Measurements from ENCODE around the gene BRSK1.
A peak's percentile ranks its signal among the peaks of the same experiment; 100 is the strongest.

The BRSK1 gene

DNA sequence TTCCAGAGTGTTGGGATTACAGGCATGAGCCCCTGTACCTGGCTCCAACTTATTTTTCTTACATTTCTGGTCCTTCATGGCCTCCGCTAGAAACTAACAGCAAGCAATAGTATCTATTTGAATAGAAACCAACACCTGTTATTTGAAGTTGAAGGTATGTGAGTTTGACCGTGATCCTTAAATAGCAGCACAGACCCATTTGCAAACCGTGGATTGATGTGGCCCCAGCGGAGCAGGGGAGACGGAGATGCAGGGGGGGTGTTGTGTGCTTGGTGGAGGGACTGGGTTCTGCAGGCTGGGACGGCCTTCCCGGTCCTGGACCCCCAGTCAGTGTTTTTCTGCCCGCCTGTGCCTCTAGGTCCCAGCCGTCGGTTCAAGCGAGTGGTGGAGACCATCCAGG is 24.5 kb downstream of the BRSK1 start:
- Histone ChIP-seq H3K36me3 (peaks cover 27 to 73% (median 42%) of the 10 kb centered on the region in 11 experiments), H3K4me2 (no peak overlapping the region)

GRCh38 chr19:55309448-55309847 is 25.7 kb downstream of the BRSK1 start:
- peaks cover 0 to 26% (median 0%) of the 10 kb centered on the region in 11 experiments; a peak in 5 of 22 replicates for H4K20me1 ChIP-seq
- no peak overlapping the region for H3K9ac ChIP-seq
- H3K27ac ChIP-seq: no peak overlapping the region
- peaks cover 15 to 42% (median 22%) of the 10 kb centered on the region in 10 experiments for H3K4me1 ChIP-seq
- peaks cover 32 to 61% (median 52%) of the 10 kb centered on the region in 11 experiments; a peak in 21 of 22 replicates for H3K36me3 ChIP-seq
- peaks cover 0 to 9% (median 0%) of the 10 kb centered on the region in 11 experiments; a peak in 2 of 22 replicates for H3K9me3 ChIP-seq (replicated peaks in 1 of 11)
- no peak overlapping the region for H3K4me3 ChIP-seq
- H3K4me2 ChIP-seq: peak overlapping the region in 7 of 11 experiments; percentile 9 to 38 (median 28); a peak in 9 of 22 replicates
- no peaks in the 10 kb centered on the region for H3K27me3 ChIP-seq
- no peak for TF ChIP-seq Cebpa-rat (IDR thresholded peaks at IDR 0.05)

More for the DNA sequence above, 24.5 kb downstream of the BRSK1 start:
- H3K4me3 ChIP-seq: no peak overlapping the region
- no peak overlapping the region for H3K27ac ChIP-seq
- no peak overlapping the region for H3K9ac ChIP-seq
- TF ChIP-seq Cebpa-rat (IDR thresholded peaks at IDR 0.05): no peak
- H3K9me3 ChIP-seq (replicated peaks in 1 of 11): peaks cover 0 to 9% (median 0%) of the 10 kb centered on the region in 11 experiments; a peak in 2 of 22 replicates
- H3K27me3 ChIP-seq: no peaks in the 10 kb centered on the region
- peaks cover 16 to 42% (median 27%) of the 10 kb centered on the region in 10 experiments for H3K4me1 ChIP-seq
- H4K20me1 ChIP-seq: peaks cover 0 to 14% (median 0%) of the 10 kb centered on the region in 11 experiments; a peak in 5 of 22 replicates

GRCh38 chr19:55310498-55310897 is 26.7 kb downstream of the BRSK1 start:
- H3K27me3 ChIP-seq: no peaks in the 10 kb centered on the region
- no peak overlapping the region for H3K9ac ChIP-seq
- H3K4me3 ChIP-seq: no peak overlapping the region
- H3K27ac ChIP-seq: no peak overlapping the region; a peak in 1 of 22 replicates
- H3K9me3 ChIP-seq (replicated peaks in 1 of 11): peaks cover 0 to 9% (median 0%) of the 10 kb centered on the region in 11 experiments; a peak in 2 of 22 replicates
- no peak for TF ChIP-seq Cebpa-rat (IDR thresholded peaks at IDR 0.05)
- peaks cover 13 to 32% (median 18%) of the 10 kb centered on the region in 10 experiments for H3K4me1 ChIP-seq
- peaks cover 22 to 62% (median 48%) of the 10 kb centered on the region in 11 experiments; a peak in 21 of 22 replicates for H3K36me3 ChIP-seq
- peak overlapping the region in 7 of 11 experiments; percentile 9 to 38 (median 28); a peak in 11 of 22 replicates for H3K4me2 ChIP-seq
- H4K20me1 ChIP-seq: peaks cover 0 to 28% (median 0%) of the 10 kb centered on the region in 11 experiments; a peak in 5 of 22 replicates

DNA sequence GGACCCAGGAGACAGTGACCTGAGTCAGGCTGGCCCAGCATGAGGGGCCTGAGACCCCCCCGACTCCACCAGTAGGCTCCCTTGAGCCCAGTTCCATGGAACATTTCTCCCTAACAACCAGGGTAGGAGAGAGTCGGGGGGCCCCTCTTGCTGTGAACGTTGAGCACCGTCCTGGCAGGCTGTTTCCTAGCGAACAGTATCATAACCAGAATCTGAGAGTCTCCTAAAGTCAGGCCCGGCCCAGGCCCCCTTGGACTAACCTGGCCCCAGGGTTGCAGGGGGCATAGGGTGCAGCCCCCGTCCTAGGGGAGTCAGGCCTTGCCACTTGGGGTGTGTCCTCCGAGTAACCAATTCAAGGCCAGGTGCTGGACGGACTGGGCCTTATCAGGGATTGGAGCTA is 27.6 kb downstream of the BRSK1 start:
- H3K4me3 ChIP-seq: no peak overlapping the region
- peaks cover 0 to 34% (median 0%) of the 10 kb centered on the region in 11 experiments; a peak in 5 of 22 replicates for H4K20me1 ChIP-seq
- H3K9ac ChIP-seq: no peak overlapping the region; a peak in 1 of 22 replicates
- H3K36me3 ChIP-seq: peaks cover 14 to 65% (median 42%) of the 10 kb centered on the region in 11 experiments; a peak in 21 of 22 replicates
- H3K4me1 ChIP-seq: peaks cover 4 to 24% (median 16%) of the 10 kb centered on the region in 10 experiments; a peak in 18 of 20 replicates
- H3K27me3 ChIP-seq: no peaks in the 10 kb centered on the region
- no peak for TF ChIP-seq Cebpa-rat (IDR thresholded peaks at IDR 0.05)
- peaks cover 0 to 9% (median 0%) of the 10 kb centered on the region in 11 experiments; a peak in 2 of 22 replicates for H3K9me3 ChIP-seq (replicated peaks in 1 of 11)
- H3K27ac ChIP-seq: no peak overlapping the region
- no peak overlapping the region for H3K4me2 ChIP-seq

- Histone ChIP-seq H3K4me3 (no peak overlapping the region), H3K27me3 (no peaks in the 10 kb centered on the region), H3K36me3 (peaks cover 10 to 68% (median 40%) of the 10 kb centered on the region in 11 experiments; a peak in 21 of 22 replicates), H4K20me1 (peaks cover 0 to 38% (median 0%) of the 10 kb centered on the region in 11 experiments; a peak in 5 of 22 replicates), H3K9ac (no peak overlapping the region), H3K4me1 (peaks cover 0 to 24% (median 14%) of the 10 kb centered on the region in 10 experiments; a peak in 16 of 20 replicates), H3K4me2 (no peak overlapping the region), H3K9me3 (replicated peaks in 1 of 11) (peaks cover 0 to 9% (median 0%) of the 10 kb centered on the region in 11 experiments; a peak in 2 of 22 replicates), H3K27ac (no peak overlapping the region)
- TF ChIP-seq Cebpa-rat (IDR thresholded peaks at IDR 0.05): no peak
Measured at GRCh38 chr19:55311797-55312196, 28.0 kb downstream of the BRSK1 start.

DNA sequence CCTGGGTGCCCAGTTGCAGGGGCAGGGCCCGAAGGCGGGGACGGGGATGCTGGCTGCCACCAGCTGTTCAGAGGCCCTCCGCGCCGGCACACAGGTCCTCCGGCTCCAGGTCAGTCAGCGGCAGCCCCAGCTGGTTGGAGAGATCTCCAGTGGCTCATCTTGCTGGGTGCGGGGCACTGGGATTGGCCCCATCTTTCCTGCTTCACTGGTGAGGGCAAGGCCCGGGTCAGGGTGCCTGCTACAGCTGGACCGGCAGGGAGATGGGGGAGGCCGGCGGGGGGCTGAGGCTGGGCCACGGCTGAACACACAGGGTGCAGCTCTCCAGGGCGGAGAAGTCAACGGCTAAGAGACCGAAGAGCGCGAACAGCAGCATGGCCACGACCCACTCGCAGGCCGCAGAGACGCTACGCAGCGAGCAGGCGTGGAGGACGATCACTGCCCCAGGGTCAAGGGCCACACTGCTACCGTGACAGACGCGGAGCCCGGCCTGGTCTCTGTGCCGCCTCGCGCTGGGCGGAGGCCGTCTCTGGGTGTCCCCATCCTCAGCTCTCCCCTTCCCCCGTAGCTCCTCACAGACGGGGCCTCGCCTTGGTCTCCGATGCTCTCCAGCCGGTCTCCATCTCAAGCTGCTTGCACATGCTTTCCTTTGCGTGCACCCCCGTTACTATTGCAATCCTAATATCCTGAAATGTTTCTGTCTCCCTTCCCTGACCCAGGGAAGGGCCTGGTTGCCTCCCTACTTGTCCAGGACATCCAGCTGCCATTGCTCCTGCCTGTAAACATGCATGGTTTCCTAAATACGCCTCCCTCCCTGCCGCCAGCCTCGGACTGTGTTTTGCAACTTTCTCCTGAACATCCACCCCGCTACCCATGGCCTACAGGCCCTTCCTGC is 29.1 kb downstream of the BRSK1 start:
- H4K20me1 ChIP-seq: peaks cover 0 to 40% (median 0%) of the 10 kb centered on the region in 11 experiments; a peak in 5 of 22 replicates
- H3K36me3 ChIP-seq: peaks cover 2 to 74% (median 31%) of the 10 kb centered on the region in 11 experiments; a peak in 17 of 22 replicates
- no peak overlapping the region for H3K4me2 ChIP-seq
- H3K27me3 ChIP-seq: no peaks in the 10 kb centered on the region
- peaks cover 0 to 24% (median 13%) of the 10 kb centered on the region in 10 experiments; a peak in 14 of 20 replicates for H3K4me1 ChIP-seq
- no peak overlapping the region; a peak in 1 of 22 replicates for H3K27ac ChIP-seq
- H3K9me3 ChIP-seq (replicated peaks in 1 of 11): peaks cover 0 to 9% (median 0%) of the 10 kb centered on the region in 11 experiments; a peak in 2 of 22 replicates
- no peak for TF ChIP-seq Cebpa-rat (IDR thresholded peaks at IDR 0.05)
- H3K9ac ChIP-seq: 0 out of 22 replicates have a peak overlapping the region, but pooled peaks of 1 of the 11 experiments have one; percentile 11
- no peak overlapping the region for H3K4me3 ChIP-seq

DNA sequence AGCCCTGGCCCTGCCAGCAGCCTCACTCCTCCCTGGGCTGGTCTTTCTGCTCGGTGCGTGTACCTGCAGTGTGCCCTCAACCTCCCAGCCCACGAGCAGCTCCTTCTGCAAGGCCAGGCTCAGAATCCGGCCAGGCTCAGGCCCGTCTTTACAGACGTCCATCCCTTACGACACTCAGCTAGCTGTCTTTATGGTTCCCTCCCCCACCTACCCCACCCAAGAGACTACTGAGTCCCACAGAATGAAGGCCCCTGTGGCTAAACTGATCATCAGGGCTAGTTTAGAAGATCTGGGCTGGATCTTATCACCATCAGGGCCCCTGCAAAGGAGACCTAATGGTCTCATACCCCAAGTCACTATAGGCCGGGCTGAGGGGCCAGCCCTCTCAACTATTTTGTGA is 30.6 kb downstream of the BRSK1 start:
- H3K27me3 ChIP-seq: no peaks in the 10 kb centered on the region
- H3K4me1 ChIP-seq: peaks cover 0 to 20% (median 12%) of the 10 kb centered on the region in 10 experiments; a peak in 14 of 20 replicates
- H3K9ac ChIP-seq: peak overlapping the region in 2 of 11 experiments; percentile 4 to 12; a peak in 2 of 22 replicates
- no peak overlapping the region for H3K4me2 ChIP-seq
- peaks cover 0 to 40% (median 0%) of the 10 kb centered on the region in 11 experiments; a peak in 5 of 22 replicates for H4K20me1 ChIP-seq
- H3K27ac ChIP-seq: no peak overlapping the region
- no peak for TF ChIP-seq Cebpa-rat (IDR thresholded peaks at IDR 0.05)
- peaks cover 0 to 79% (median 20%) of the 10 kb centered on the region in 11 experiments; a peak in 15 of 22 replicates for H3K36me3 ChIP-seq
- H3K9me3 ChIP-seq (replicated peaks in 1 of 11): peaks cover 0 to 4% (median 0%) of the 10 kb centered on the region in 11 experiments; a peak in 2 of 22 replicates
- H3K4me3 ChIP-seq: no peak overlapping the region

DNA sequence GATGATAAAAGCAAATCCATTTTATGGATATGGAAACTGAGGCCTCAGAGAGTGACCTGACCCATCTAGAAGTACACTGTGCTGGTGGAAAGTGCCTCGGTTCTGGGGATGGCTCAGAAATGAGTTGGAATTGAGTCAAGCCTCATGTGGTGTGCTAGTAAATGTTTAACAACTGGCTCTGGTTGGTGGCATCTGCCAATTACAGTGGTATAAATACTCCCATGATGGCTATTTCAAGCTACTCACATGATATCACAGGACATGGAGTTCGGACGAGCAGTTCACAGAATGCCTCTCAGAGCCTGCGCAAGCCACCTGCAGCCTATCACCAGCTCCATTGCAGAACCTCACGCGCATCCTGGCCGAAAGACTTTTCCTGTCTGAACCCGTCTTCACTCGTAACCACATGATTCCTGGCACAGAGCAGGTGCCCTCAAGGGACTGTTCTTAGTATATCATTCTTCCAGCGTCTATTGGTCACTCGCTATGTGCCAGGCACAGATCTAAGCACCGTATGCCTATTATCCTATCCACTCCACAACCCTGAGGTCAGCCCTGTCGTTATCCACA is 32.2 kb downstream of the BRSK1 start:
- TF ChIP-seq Cebpa-rat (IDR thresholded peaks at IDR 0.05): no peak
- Histone ChIP-seq H4K20me1 (peaks cover 0 to 44% (median 0%) of the 10 kb centered on the region in 11 experiments; a peak in 4 of 22 replicates), H3K36me3 (peaks cover 0 to 87% (median 7%) of the 10 kb centered on the region in 11 experiments; a peak in 12 of 22 replicates), H3K4me3 (no peak overlapping the region), H3K27ac (no peak overlapping the region), H3K9me3 (replicated peaks in 1 of 11) (no peaks in the 10 kb centered on the region), H3K9ac (no peak overlapping the region), H3K27me3 (no peaks in the 10 kb centered on the region), H3K4me1 (peaks cover under 1 to 12% (median 3%) of the 10 kb centered on the region in 10 experiments), H3K4me2 (peak overlapping the region in 1 of 11 experiments; percentile 10; a peak in 1 of 22 replicates)
